Measurements from ENCODE around the gene SEMA5A.

DNA sequence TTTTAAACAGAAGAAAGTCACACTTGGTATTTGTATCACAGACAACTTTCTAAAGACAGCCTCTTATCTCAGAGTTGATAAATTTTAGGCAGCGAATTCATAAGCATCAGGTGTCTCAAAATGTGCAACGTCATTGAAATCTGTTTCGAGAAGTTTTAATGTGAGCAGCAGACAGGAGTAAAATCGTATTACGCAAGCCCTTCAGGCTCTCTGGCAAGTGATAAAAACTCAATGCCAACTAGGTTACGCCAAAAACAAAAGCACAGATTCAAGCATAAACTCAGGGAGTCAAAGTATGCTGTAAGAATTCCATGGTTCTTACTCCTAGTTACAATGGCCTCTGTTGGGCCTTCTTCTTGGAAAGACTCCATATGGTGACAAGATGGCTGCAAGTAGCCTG lies 244.7 kb downstream of the SEMA5A start:
- TF ChIP-seq, protein P1, sequence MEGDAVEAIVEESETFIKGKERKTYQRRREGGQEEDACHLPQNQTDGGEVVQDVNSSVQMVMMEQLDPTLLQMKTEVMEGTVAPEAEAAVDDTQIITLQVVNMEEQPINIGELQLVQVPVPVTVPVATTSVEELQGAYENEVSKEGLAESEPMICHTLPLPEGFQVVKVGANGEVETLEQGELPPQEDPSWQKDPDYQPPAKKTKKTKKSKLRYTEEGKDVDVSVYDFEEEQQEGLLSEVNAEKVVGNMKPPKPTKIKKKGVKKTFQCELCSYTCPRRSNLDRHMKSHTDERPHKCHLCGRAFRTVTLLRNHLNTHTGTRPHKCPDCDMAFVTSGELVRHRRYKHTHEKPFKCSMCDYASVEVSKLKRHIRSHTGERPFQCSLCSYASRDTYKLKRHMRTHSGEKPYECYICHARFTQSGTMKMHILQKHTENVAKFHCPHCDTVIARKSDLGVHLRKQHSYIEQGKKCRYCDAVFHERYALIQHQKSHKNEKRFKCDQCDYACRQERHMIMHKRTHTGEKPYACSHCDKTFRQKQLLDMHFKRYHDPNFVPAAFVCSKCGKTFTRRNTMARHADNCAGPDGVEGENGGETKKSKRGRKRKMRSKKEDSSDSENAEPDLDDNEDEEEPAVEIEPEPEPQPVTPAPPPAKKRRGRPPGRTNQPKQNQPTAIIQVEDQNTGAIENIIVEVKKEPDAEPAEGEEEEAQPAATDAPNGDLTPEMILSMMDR (IDR thresholded peaks at IDR 0.05) = no peak
- TF ChIP-seq EZH2 (IDR thresholded peaks at IDR 0.05; ENCODE audit: borderline replicate concordance, insufficient read depth, low read depth, low read length, poor library complexity, severe bottlenecking) = no peak

Data from B cell (primary cell).